GM19328 (cell line): ENCODE results near the gene HLA-DRB1.
"Not testable (repeated sequence)": the region's sequence is repeated elsewhere in the genome, so short reads cannot be mapped to it uniquely, and the experiment has no call there.

Experiments
- ATAC-seq: cut with Tn5 transposase; IDR thresholded peaks from one replicate; pipeline ENCODE4 v1.9.1; 2021; ENCODE audit warnings: mild to moderate bottlenecking, moderate library complexity; ENCODE audit not compliant: unreplicated experiment

The HLA-DRB1 gene

GRCh38 chr6:32565511-32565910, 24.1 kb downstream of the HLA-DRB1 start:
- no peak for ATAC-seq

GRCh38 chr6:32562940-32563339, 26.7 kb downstream of the HLA-DRB1 start:
- no peak for ATAC-seq

- no peak for ATAC-seq
Observed at GRCh38 chr6:32559747-32560146, 29.9 kb downstream of the HLA-DRB1 start.

GRCh38 chr6:32558426-32559057, 31.1 kb downstream of the HLA-DRB1 start:
- no peak for ATAC-seq

- ATAC-seq, result no peak
Observed at GRCh38 chr6:32554116-32554965, 35.3 kb downstream of the HLA-DRB1 start.

GRCh38 chr6:32553037-32553742, 36.5 kb downstream of the HLA-DRB1 start:
- no peak for ATAC-seq

- no peak for ATAC-seq
Observed at GRCh38 chr6:32551410-32551809, 38.2 kb downstream of the HLA-DRB1 start.

GRCh38 chr6:32539839-32540238, 49.8 kb downstream of the HLA-DRB1 start:
- ATAC-seq, result no peak

- not testable (repeated sequence) for ATAC-seq
Observed at GRCh38 chr6:32530431-32530793, 59.2 kb downstream of the HLA-DRB1 start.

- ATAC-seq, result no peak
Observed at GRCh38 chr6:32529697-32530430, 59.8 kb downstream of the HLA-DRB1 start, which contains the start of gene HLA-DRB5. TSS of gene HLA-DRB5 (minus strand) at chr6:32530287. CDS start at chr6:32530224, 63 bp downstream.
